ENCODE data around the gene KCNJ9. TPM values are rescaled to one million over a fixed set of nuclear protein-coding genes. Genes with fewer than 3 reads are reported as not detected.

The KCNJ9 gene
- total and polyA plus RNA-seq, 2 of the 13 experiments (the other 11 are each of a cell fraction or from before 2014, with no cell fraction given) = not detected

DNA sequence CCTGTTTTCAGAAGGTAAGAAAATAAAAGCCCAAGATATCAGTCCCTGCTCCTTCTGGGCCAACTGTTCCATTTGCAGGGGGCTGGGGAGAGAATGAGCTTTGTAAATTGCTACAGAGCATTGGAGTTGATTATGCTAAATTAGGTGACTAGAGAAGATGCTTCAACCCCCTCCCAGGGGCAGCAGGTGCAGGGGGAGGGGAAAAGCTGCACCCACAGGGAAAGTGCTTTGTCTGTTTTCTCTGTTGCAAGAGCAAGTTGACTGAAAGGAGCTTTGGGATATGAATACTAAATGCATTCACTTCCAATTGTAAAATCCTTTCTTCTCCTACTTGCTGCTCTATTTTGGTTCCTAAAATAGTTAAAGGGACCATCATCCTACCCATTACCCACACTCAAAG is 33.0 kb upstream of the KCNJ9 start:
- DNase-seq (ENCODE audit: low spot score) (no peak), FAIRE-seq (peak; percentile 8), ATAC-seq (no peak)
- Histone ChIP-seq H3K27ac (ENCODE audit: extremely low read length, insufficient read depth, low read length) (no peak overlapping the region), H3K79me2 (ENCODE audit: insufficient read depth, low read length) (no peaks in the 10 kb centered on the region), H3K36me3 (replicated peaks in 1 of 2; ENCODE audit: control insufficient read depth in 1 of 2, insufficient read depth in 2 of 2, low read length in 2 of 2) (no peaks in the 10 kb centered on the region), H3K4me1 (ENCODE audit: insufficient read depth, low read length) (peaks cover 97% of the 10 kb centered on the region), H4K20me1 (ENCODE audit: insufficient read depth, low read length) (no peaks in the 10 kb centered on the region), H2AFZ (ENCODE audit: low read length) (no peak overlapping the region), H3K9ac (ENCODE audit: insufficient read depth, low read depth, low read length) (no peak overlapping the region), H3K4me3 (replicated peaks in 1 of 3; ENCODE audit: insufficient read depth in 1 of 3, low read depth in 2 of 3, low read length in 3 of 3) (no peak overlapping the region), H3K27me3 (ENCODE audit: control insufficient read depth in 1 of 2, insufficient read depth in 2 of 2, low read length in 2 of 2) (no peaks in the 10 kb centered on the region), H3K9me3 (ENCODE audit: low read length) (no peaks in the 10 kb centered on the region), H3K4me2 (ENCODE audit: low read depth, low read length) (no peak overlapping the region; the same call in 1 of the 2 replicates)
- BruUV-seq (replicated peaks) = no TSS peak
- POLR2A ChIA-PET = interaction anchor here (1.0 kb wide), 1 partner anchor 32 kb away, joined by 5 read pairs; no protein-coding TSS in a partner anchor
- in situ Hi-C loops (cut with HindIII; ENCODE audit: extremely low pct_ligation_motif_present, low pct_unique_long_range_greater_than_20kb) = loop anchor here (5.0 kb wide), 1 partner anchor 34 kb away; the partner anchor contains the start of gene KCNJ9
- CTCF ChIA-PET (ENCODE audit: low intra/inter-chr PET ratio, low total read pairs) = interaction anchor here (2.3 to 4.4 kb wide), 2 partner anchors 31 to 37 kb away, joined by 7 to 29 read pairs; no protein-coding TSS in a partner anchor
- TF ChIP-seq TOPORS (CRISPR knock-in tag; IDR thresholded peaks at IDR 0.05) (no peak), U2AF1 (optimal IDR thresholded peaks at IDR 0.05; ENCODE audit: low read depth, low read length) (no peak), ZSCAN21 (CRISPR knock-in tag; IDR thresholded peaks at IDR 0.05; ENCODE audit: borderline replicate concordance) (no peak), ZNF24 (IDR thresholded peaks at IDR 0.05) (no peak), SIN3A (IDR thresholded peaks at IDR 0.05; ENCODE audit: borderline replicate concordance, low read depth, low read length) (no peak), ZNF569 (CRISPR knock-in tag; IDR thresholded peaks at IDR 0.05; ENCODE audit: borderline replicate concordance) (no peak), ZNF367 (CRISPR knock-in tag; IDR thresholded peaks at IDR 0.05; ENCODE audit: borderline replicate concordance) (no peak), POGZ (CRISPR knock-in tag; IDR thresholded peaks at IDR 0.05) (no peak)
- TF ChIP-seq, protein P1, sequence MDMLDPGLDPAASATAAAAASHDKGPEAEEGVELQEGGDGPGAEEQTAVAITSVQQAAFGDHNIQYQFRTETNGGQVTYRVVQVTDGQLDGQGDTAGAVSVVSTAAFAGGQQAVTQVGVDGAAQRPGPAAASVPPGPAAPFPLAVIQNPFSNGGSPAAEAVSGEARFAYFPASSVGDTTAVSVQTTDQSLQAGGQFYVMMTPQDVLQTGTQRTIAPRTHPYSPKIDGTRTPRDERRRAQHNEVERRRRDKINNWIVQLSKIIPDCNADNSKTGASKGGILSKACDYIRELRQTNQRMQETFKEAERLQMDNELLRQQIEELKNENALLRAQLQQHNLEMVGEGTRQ (IDR thresholded peaks at IDR 0.05; ENCODE audit: low read depth, low read length) = no peak
- TF ChIP-seq, protein P1 (CRISPR knock-in tag; IDR thresholded peaks at IDR 0.05; ENCODE audit: borderline replicate concordance) = no peak
- intact Hi-C loops (cut with micrococcal nuclease; ENCODE audit: unreplicated experiment) = no loop called here
